HEK293 (cell line): Measurements from ENCODE around the gene HOTAIR.
A peak's percentile ranks its signal among the peaks of the same experiment; 100 is the strongest.

Source experiments
- EGR2 ChIP-seq: fragments of 450-650 bp; formaldehyde crosslinking; IDR thresholded peaks from 2 replicates; pipeline ENCODE4 v1.5.1; 2016; ENCODE audit warnings: low read depth, missing biosample characterization, missing genetic modification characterization
- GFI1B ChIP-seq: fragments of 450-650 bp; formaldehyde crosslinking; IDR thresholded peaks from 2 replicates; pipeline ENCODE4 v1.5.1; 2016; ENCODE audit warnings: missing biosample characterization, missing genetic modification characterization
- GLI2 ChIP-seq: fragments of 450-650 bp; formaldehyde crosslinking; IDR thresholded peaks from 2 replicates; pipeline ENCODE4; 2017; ENCODE audit warnings: missing biosample characterization, missing genetic modification characterization, low read depth, borderline replicate concordance
- GLIS1 ChIP-seq: fragments of 450-650 bp; formaldehyde crosslinking; IDR thresholded peaks from 2 replicates; pipeline ENCODE4 v1.5.1; 2016; ENCODE audit warnings: missing biosample characterization, missing genetic modification characterization
- IKZF3 ChIP-seq: fragments of 450-650 bp; IDR thresholded peaks from 2 replicates; pipeline ENCODE4 v1.5.0; 2018; ENCODE audit warnings: missing biosample characterization, mild to moderate bottlenecking, missing genetic modification characterization, moderate library complexity
- KLF16 ChIP-seq: fragments of 450-650 bp; formaldehyde crosslinking; IDR thresholded peaks from 2 replicates; pipeline ENCODE4 v1.5.1; 2017; ENCODE audit warnings: missing biosample characterization, missing genetic modification characterization
- PRDM1 ChIP-seq: fragments of 450-650 bp; formaldehyde crosslinking; IDR thresholded peaks from 2 replicates; pipeline ENCODE4; 2016; ENCODE audit warnings: missing biosample characterization, missing genetic modification characterization
- WT1 ChIP-seq: fragments of 450-650 bp; formaldehyde crosslinking; IDR thresholded peaks from 2 replicates; pipeline ENCODE4 v1.5.1; 2016; ENCODE audit warnings: missing biosample characterization, missing genetic modification characterization
- ZBTB17 ChIP-seq: fragments of 450-650 bp; formaldehyde crosslinking; IDR thresholded peaks from 2 replicates; pipeline ENCODE4 v1.5.1; 2016; ENCODE audit warnings: missing biosample characterization, missing genetic modification characterization
- ZBTB26 ChIP-seq: fragments of 450-650 bp; formaldehyde crosslinking; optimal IDR thresholded peaks from 2 replicates; pipeline ENCODE3; 2016; ENCODE audit warnings: missing biosample characterization, mild to moderate bottlenecking, missing genetic modification characterization
- ZBTB8A ChIP-seq: fragments of 450-650 bp; formaldehyde crosslinking; IDR thresholded peaks from 2 replicates; pipeline ENCODE4 v1.5.1; 2016; ENCODE audit warnings: missing biosample characterization, missing genetic modification characterization
- ZFP3 ChIP-seq: fragments of 450-650 bp; formaldehyde crosslinking; IDR thresholded peaks from 2 replicates; pipeline ENCODE4 v1.5.1; 2016; ENCODE audit warnings: low read depth, missing biosample characterization, missing genetic modification characterization
- ZIC2 ChIP-seq: fragments of 450-650 bp; formaldehyde crosslinking; IDR thresholded peaks from 2 replicates; pipeline ENCODE4 v1.5.1; 2016; ENCODE audit warnings: missing biosample characterization, missing genetic modification characterization
- ZNF133 ChIP-seq: fragments of 450-650 bp; formaldehyde crosslinking; IDR thresholded peaks from 2 replicates; pipeline ENCODE4 v1.5.1; 2016; ENCODE audit warnings: missing biosample characterization, missing genetic modification characterization
- ZNF202 ChIP-seq: fragments of 450-650 bp; formaldehyde crosslinking; IDR thresholded peaks from 2 replicates; pipeline ENCODE4 v1.5.1; 2016; ENCODE audit warnings: missing biosample characterization, missing genetic modification characterization, borderline replicate concordance
- ZNF24 ChIP-seq: fragments of 450-650 bp; formaldehyde crosslinking; IDR thresholded peaks from 2 replicates; pipeline ENCODE4 v1.5.1; 2016; ENCODE audit warnings: missing biosample characterization, missing genetic modification characterization
- ZNF274 ChIP-seq, 2 experiments: fragments of 200-500 bp in 1 of 2; fragments of 450-650 bp in 1 of 2; sonication (Bioruptor generic) in 1 of 2; formaldehyde crosslinking in 1 of 2; IDR thresholded peaks; 2 replicates each; pipeline versions ENCODE4 v1.5.1 to v1.6.1; 2014 to 2016; ENCODE audit warnings: borderline replicate concordance in 1 of 2, inconsistent platforms in 1 of 2, low read length in 1 of 2, missing biosample characterization in 1 of 2, missing genetic modification characterization in 1 of 2
- ZNF292 ChIP-seq: fragments of 450-650 bp; formaldehyde crosslinking; IDR thresholded peaks from 2 replicates; pipeline ENCODE4 v1.5.1; 2016; ENCODE audit warnings: low read depth, missing biosample characterization, missing genetic modification characterization, borderline replicate concordance
- ZNF311 ChIP-seq: fragments of 450-650 bp; formaldehyde crosslinking; IDR thresholded peaks from 2 replicates; pipeline ENCODE4 v1.5.1; 2017; ENCODE audit warnings: missing biosample characterization, missing genetic modification characterization, borderline replicate concordance
- ZNF324 ChIP-seq: fragments of 450-650 bp; formaldehyde crosslinking; IDR thresholded peaks from 2 replicates; pipeline ENCODE4 v1.5.1; 2016; ENCODE audit warnings: missing biosample characterization, missing genetic modification characterization
- ZNF510 ChIP-seq: fragments of 450-650 bp; formaldehyde crosslinking; IDR thresholded peaks from 2 replicates; pipeline ENCODE4 v1.5.1; 2018; ENCODE audit warnings: mild to moderate bottlenecking, missing genetic modification characterization, missing biosample characterization; ENCODE audit not compliant: insufficient replicate concordance
- ZNF529 ChIP-seq: fragments of 450-650 bp; formaldehyde crosslinking; IDR thresholded peaks from 2 replicates; pipeline ENCODE4 v1.5.1; 2017; ENCODE audit warnings: missing genetic modification characterization, missing biosample characterization; ENCODE audit not compliant: insufficient replicate concordance
- ZNF585B ChIP-seq: fragments of 450-650 bp; formaldehyde crosslinking; IDR thresholded peaks from 2 replicates; pipeline ENCODE4 v1.5.1; 2016; ENCODE audit warnings: missing biosample characterization, missing genetic modification characterization
- ZNF621 ChIP-seq: fragments of 450-650 bp; formaldehyde crosslinking; IDR thresholded peaks from 2 replicates; pipeline ENCODE4 v1.5.1; 2017; ENCODE audit warnings: missing biosample characterization, missing genetic modification characterization
- ZNF677 ChIP-seq: fragments of 450-650 bp; IDR thresholded peaks from 2 replicates; pipeline ENCODE4 v1.5.0; 2018; ENCODE audit warnings: missing biosample characterization, mild to moderate bottlenecking, missing genetic modification characterization, moderate library complexity
- ZNF776 ChIP-seq: fragments of 450-650 bp; formaldehyde crosslinking; IDR thresholded peaks from 2 replicates; pipeline ENCODE4 v1.5.0; 2017; ENCODE audit warnings: missing biosample characterization, missing genetic modification characterization, borderline replicate concordance
- TF ChIP-seq, protein P1 (sequence below): fragments of 450-650 bp; formaldehyde crosslinking; IDR thresholded peaks from 2 replicates; pipeline ENCODE4 v1.5.1; 2017; ENCODE audit warnings: missing biosample characterization, missing genetic modification characterization
- TF ChIP-seq, protein P2 (sequence below): fragments of 450-650 bp; formaldehyde crosslinking; IDR thresholded peaks from 2 replicates; pipeline ENCODE4 v1.5.1; 2016; ENCODE audit warnings: missing biosample characterization, missing genetic modification characterization
- TF ChIP-seq, protein P3 (sequence below): fragments of 450-650 bp; formaldehyde crosslinking; IDR thresholded peaks from 2 replicates; pipeline ENCODE4 v1.5.1; 2016; ENCODE audit warnings: missing biosample characterization, missing genetic modification characterization, low read depth
- TF ChIP-seq, protein P4 (sequence below): fragments of 450-650 bp; formaldehyde crosslinking; IDR thresholded peaks from 2 replicates; pipeline ENCODE4 v1.5.1; 2017; ENCODE audit warnings: missing biosample characterization, missing genetic modification characterization

The HOTAIR gene

GRCh38 chr12:53965281-53966084, 9.3 kb downstream of the HOTAIR start (continued):
- TF ChIP-seq ZBTB8A, result peak; percentile 81
- no peak for TF ChIP-seq ZFP3 (tag by site-specific recombination)
- 0 out of 2 replicates have a peak, but pooled peaks have one; percentile 11 for TF ChIP-seq WT1 (tag by site-specific recombination)
- no peak for TF ChIP-seq GFI1B (tag by site-specific recombination)
- no peak for TF ChIP-seq ZNF585B (tag by site-specific recombination)
- TF ChIP-seq ZNF529, result no peak
- 0 out of 2 replicates have a peak, but pooled peaks have one; percentile 33 for TF ChIP-seq ZNF324 (tag by site-specific recombination)
- TF ChIP-seq ZNF776 (tag by site-specific recombination), result no peak
- TF ChIP-seq ZNF274 (IDR thresholded peaks at IDR 0.05; ENCODE audit: low read length), result no peak
- TF ChIP-seq ZNF274 (tag by site-specific recombination; IDR thresholded peaks at IDR 0.05; ENCODE audit: borderline replicate concordance), result no peak
- TF ChIP-seq ZBTB17 (tag by site-specific recombination), result peak; percentile 86; the same call in 1 of the 2 replicates
- TF ChIP-seq, protein P1, sequence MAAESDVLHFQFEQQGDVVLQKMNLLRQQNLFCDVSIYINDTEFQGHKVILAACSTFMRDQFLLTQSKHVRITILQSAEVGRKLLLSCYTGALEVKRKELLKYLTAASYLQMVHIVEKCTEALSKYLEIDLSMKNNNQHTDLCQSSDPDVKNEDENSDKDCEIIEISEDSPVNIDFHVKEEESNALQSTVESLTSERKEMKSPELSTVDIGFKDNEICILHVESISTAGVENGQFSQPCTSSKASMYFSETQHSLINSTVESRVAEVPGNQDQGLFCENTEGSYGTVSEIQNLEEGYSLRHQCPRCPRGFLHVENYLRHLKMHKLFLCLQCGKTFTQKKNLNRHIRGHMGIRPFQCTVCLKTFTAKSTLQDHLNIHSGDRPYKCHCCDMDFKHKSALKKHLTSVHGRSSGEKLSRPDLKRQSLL (tag by site-specific recombination), result no peak
- TF ChIP-seq ZIC2 (tag by site-specific recombination), result no peak
- TF ChIP-seq ZNF292 (tag by site-specific recombination), result no peak
- TF ChIP-seq, protein P2, sequence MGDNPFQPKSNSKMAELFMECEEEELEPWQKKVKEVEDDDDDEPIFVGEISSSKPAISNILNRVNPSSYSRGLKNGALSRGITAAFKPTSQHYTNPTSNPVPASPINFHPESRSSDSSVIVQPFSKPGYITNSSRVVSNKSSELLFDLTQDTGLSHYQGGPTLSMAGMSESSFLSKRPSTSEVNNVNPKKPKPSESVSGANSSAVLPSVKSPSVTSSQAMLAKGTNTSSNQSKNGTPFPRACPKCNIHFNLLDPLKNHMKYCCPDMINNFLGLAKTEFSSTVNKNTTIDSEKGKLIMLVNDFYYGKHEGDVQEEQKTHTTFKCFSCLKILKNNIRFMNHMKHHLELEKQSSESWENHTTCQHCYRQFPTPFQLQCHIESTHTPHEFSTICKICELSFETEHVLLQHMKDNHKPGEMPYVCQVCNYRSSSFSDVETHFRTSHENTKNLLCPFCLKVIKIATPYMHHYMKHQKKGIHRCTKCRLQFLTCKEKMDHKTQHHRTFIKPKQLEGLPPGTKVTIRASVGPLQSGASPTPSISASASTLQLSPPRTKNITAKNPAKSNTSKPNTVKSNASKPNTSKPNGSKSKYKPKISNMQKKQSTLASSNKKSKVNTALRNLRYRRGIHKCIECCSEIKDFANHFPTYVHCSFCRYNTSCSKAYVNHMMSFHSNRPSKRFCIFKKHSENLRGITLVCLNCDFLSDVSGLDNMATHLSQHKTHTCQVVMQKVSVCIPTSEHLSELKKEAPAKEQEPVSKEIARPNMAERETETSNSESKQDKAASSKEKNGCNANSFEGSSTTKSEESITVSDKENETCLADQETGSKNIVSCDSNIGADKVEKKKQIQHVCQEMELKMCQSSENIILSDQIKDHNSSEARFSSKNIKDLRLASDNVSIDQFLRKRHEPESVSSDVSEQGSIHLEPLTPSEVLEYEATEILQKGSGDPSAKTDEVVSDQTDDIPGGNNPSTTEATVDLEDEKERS, result no peak
- TF ChIP-seq EGR2 (tag by site-specific recombination), result no peak
- no peak for TF ChIP-seq ZNF621 (tag by site-specific recombination)
- TF ChIP-seq ZNF677 (tag by site-specific recombination), result no peak
- no peak for TF ChIP-seq GLI2 (tag by site-specific recombination)
- TF ChIP-seq GLIS1 (tag by site-specific recombination), result no peak
- TF ChIP-seq, protein P3, sequence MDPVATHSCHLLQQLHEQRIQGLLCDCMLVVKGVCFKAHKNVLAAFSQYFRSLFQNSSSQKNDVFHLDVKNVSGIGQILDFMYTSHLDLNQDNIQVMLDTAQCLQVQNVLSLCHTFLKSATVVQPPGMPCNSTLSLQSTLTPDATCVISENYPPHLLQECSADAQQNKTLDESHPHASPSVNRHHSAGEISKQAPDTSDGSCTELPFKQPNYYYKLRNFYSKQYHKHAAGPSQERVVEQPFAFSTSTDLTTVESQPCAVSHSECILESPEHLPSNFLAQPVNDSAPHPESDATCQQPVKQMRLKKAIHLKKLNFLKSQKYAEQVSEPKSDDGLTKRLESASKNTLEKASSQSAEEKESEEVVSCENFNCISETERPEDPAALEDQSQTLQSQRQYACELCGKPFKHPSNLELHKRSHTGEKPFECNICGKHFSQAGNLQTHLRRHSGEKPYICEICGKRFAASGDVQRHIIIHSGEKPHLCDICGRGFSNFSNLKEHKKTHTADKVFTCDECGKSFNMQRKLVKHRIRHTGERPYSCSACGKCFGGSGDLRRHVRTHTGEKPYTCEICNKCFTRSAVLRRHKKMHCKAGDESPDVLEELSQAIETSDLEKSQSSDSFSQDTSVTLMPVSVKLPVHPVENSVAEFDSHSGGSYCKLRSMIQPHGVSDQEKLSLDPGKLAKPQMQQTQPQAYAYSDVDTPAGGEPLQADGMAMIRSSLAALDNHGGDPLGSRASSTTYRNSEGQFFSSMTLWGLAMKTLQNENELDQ (tag by site-specific recombination), result no peak
- TF ChIP-seq ZNF202 (tag by site-specific recombination), result no peak
- TF ChIP-seq ZNF133, result no peak
- no peak for TF ChIP-seq ZBTB26
- TF ChIP-seq ZNF510 (tag by site-specific recombination), result no peak
- no peak for TF ChIP-seq ZNF24 (tag by site-specific recombination)
- peak; percentile 93 for TF ChIP-seq PRDM1
- peak; percentile 36; the same call in 1 of the 2 replicates for TF ChIP-seq IKZF3
- TF ChIP-seq, protein P4, sequence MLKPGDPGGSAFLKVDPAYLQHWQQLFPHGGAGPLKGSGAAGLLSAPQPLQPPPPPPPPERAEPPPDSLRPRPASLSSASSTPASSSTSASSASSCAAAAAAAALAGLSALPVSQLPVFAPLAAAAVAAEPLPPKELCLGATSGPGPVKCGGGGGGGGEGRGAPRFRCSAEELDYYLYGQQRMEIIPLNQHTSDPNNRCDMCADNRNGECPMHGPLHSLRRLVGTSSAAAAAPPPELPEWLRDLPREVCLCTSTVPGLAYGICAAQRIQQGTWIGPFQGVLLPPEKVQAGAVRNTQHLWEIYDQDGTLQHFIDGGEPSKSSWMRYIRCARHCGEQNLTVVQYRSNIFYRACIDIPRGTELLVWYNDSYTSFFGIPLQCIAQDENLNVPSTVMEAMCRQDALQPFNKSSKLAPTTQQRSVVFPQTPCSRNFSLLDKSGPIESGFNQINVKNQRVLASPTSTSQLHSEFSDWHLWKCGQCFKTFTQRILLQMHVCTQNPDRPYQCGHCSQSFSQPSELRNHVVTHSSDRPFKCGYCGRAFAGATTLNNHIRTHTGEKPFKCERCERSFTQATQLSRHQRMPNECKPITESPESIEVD (tag by site-specific recombination), result no peak
- no peak for TF ChIP-seq KLF16
- no peak for TF ChIP-seq ZNF311 (tag by site-specific recombination)
